HG02798 (cell line): ENCODE results near the gene NR1H4.
"Not testable (repeated sequence)": the region's sequence is repeated elsewhere in the genome, so short reads cannot be mapped to it uniquely, and the experiment has no call there.

Experiments used
- ATAC-seq: cut with Tn5 transposase; IDR thresholded peaks from one replicate; pipeline ENCODE4 v1.9.1; 2021; ENCODE audit warnings: mild to moderate bottlenecking; ENCODE audit not compliant: unreplicated experiment, poor library complexity

Gene NR1H4

GRCh38 chr12:100468126-100468525 lies 5.5 kb upstream of the NR1H4 start:
- ATAC-seq, result no peak

GRCh38 chr12:100472325-100472724 lies 1.3 kb upstream of the NR1H4 start:
- ATAC-seq, result no peak

DNA sequence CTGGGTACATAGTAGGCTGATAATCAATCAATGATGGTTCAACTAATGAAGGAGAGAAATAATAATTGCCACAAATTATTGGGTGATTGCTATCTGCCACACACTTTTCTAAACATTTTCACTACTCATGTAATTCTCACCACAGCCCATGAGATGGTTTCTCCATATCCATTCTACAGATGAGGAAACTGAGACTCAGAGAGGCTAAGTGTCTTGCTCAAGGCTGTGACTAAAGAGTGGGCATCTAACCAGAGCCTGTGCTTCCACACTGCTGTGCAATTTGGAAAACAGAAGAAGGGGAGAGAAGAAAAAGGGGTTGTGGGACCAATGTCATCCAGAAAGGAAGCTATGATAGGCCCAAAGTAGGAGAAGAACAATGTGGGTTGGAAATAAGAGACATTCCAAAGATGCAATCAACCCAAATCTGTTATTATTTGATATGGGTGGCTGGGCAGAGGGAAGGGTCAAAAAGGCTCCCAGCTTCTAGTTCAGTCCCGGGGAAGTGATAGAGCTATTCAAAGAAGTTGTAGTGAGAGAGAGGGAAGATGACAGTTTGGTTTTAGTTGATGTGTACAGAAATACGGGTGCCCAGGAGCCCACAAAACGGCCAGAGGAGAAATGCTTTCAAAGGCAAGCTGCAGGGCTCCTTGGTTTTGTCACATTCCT lies 483 bp upstream of the NR1H4 start:
- ATAC-seq, result no peak

DNA sequence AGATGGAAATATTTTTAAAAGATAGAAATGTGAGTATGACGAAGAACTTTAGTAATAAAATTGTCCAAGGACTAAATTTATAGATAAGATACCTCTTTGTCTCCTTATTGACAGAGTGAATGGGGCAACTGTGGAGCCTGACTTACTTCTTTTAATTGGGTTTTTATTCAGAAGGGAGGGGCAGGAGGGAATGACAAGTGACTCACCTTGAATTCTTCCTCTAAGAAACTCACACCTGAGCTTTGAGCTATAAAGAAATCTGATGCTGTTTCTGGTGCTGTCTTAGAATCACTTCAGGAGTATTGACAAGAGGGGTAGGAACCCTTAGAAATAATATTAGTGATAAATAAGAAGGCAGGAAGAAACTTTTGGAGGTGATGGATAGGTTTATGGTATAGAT lies 951 bp downstream of the NR1H4 start:
- ATAC-seq, result no peak

DNA sequence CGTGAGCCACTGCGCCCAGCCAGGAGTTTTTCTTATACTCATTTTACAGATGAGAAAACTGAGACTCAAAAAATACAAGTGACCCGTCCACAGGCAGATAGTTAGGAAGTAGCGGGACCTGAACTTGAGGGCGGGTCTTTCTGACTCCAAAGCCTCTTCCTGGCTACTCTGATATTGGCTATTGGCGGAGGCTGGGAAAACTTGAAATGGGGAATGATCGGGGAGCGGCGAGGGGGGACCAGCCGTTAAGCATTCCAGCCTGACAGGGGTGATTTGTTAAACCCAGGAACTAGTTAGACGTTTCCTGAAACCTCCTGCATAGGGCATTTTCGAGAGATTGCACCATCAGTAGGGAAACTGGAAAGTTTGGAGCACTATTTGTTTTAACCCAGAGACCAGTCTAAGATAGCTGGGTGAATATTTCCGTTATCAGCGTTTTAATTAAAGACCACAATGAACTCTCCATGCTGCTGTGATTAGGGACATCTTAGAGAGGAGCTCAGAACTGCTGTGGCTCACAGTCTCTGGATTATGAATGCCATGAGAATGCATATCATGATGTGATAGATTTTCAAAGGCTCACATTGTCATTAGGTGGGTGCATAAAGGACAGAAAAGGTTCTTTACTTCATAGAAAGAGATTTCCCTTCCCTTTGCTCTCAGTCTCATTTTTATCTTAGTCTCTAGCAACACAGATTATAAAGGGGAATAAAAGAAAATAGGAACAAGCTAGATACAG lies 2.5 kb downstream of the NR1H4 start:
- no peak for ATAC-seq

GRCh38 chr12:100481021-100481420 lies 7.4 kb downstream of the NR1H4 start:
- ATAC-seq, result no peak

- no peak for ATAC-seq
These were observed 10.7 kb downstream of the NR1H4 start for GRCh38 chr12:100484183-100484886.

- no peak for ATAC-seq
These were observed 11.3 kb downstream of the NR1H4 start for GRCh38 chr12:100484891-100485471.

DNA sequence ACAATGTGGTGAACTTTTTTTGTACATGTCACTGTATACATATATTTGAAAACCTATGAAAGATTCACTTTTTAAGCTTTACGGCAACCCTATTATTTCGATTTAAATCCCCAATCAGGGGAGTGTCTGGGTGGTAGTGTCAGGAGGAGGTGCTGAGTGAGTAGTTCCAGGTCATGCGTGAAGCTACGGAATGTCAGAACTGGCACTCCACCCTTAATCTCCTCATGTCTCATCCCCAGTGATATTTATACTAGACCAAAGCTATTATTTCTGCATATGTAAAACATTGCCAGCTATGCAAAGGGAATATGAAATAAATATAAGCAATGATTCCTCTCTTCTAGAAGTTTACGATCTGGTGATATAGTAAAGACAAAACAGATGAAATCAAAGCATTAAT lies 12.3 kb downstream of the NR1H4 start:
- ATAC-seq, result no peak

DNA sequence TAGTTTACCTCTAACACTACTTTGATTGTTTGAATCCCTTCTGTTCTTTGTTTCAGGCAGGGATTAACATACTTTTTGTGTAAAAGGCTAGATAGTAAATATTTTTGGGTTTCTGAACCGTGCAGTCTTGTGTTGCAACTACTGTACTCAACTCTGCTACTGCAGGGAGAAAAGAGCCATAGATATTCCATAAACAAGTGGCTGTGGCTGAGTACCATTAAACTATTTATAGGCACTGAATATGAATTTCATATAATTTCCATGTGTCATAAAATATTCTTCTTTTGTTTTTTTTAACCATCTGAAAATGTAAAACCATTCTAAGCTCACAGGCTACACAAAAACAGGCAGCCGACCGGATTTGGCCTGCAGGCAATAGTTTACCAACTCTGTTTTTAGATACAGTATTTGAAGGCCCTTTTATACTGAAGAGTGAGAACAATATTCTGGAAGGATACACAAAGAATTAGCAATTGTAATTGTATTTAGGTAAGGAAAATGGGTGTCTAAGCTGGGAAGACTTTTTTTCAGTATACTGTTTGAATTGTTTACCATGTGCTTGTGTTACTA lies 15.7 kb downstream of the NR1H4 start:
- ATAC-seq, result no peak

- ATAC-seq, result no peak
These were observed 16.4 kb downstream of the NR1H4 start for GRCh38 chr12:100490056-100490455.

DNA sequence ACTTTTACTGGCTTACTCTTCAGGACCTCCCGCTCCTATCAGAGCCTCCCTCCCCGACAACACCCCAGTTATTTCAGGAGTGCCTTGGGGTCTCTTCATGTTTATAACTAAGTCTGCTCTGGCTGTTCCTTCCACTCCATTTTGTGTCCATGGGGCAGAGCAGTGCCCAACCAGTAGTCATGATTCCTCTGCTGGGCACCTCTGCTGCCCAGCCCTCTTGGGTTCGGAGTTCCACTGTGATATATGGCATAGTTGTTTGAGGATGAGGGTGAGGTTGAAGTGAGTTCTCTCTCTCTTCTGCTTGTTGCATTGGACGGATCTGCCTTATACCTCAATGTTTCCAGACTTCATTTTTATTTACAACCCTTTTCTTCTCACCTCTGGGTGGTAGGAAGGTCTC lies 17.4 kb downstream of the NR1H4 start:
- ATAC-seq, result no peak

DNA sequence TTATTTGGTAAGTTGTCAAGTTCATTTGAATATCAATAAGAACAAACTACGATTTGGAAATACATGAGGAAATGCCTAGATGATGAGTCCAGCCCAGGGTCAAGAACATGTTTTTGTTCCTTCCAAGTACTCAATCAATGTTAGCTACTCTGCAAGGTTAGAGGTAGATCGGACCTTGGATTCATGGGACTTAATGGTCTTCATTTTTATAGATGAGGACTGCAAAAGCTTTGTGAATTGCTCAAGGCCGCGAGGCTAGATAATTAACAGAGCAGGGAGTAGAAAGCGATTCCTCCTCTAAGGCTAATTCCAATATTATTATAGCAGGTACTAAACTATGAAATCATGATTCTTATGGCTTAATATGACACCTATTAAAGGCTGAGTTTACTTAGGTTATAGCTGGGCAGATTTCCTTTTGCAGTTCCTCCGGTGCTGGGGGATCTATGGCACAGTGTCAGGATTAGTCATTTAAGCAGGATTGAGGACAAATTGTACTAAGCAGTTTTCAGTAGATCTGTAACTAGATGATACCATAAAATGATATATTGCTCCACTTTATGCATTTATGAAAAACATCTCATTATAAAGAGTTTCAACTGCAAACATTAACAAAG lies 19.8 kb downstream of the NR1H4 start:
- ATAC-seq, result no peak

GRCh38 chr12:100494026-100494425 lies 20.4 kb downstream of the NR1H4 start:
- no peak for ATAC-seq

GRCh38 chr12:100494538-100494937 lies 20.9 kb downstream of the NR1H4 start:
- no peak for ATAC-seq

- ATAC-seq, result no peak
These were observed 23.6 kb downstream of the NR1H4 start for GRCh38 chr12:100497105-100497795.

DNA sequence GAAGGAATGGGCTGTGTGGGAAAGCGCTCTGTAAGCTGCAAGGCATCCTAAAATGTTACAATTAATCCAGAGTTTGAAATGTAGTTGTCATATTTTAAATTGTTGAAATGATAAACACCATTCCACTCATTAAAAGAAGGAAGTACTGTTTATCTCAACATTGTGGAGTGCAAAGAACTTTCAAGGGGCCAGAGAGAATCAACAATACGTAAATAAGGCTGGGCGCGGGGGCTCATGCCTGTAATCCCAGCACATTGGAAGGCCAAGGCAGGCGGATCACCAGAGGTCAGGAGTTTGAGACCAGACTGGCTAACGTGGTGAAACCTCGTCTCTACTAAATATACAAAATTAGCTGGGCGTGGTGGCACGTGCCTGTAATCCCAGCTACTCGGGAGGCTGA lies 24.5 kb downstream of the NR1H4 start:
- no peak for ATAC-seq

DNA sequence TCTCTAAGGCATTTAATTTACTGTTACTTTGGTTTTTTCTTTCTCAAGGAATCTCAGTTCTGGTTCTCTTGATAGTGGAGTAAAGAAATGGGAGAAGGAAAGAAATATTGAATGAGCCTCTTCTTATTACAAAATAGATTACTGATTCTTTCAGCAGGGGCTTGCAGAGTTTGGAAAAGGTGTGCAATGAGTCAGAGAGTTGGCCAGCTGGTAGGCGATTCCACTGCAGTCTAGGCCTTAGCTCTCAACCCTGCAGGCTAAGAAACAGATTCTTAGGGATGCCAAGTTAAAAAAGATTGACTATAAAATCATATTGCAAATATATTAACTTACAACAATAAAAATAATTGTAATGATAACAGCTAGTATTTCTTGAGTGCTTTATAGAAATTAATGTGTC lies 25.8 kb downstream of the NR1H4 start:
- ATAC-seq, result no peak

- not testable (repeated sequence) for ATAC-seq
These were observed 29.1 kb downstream of the NR1H4 start for GRCh38 chr12:100502718-100503117.

DNA sequence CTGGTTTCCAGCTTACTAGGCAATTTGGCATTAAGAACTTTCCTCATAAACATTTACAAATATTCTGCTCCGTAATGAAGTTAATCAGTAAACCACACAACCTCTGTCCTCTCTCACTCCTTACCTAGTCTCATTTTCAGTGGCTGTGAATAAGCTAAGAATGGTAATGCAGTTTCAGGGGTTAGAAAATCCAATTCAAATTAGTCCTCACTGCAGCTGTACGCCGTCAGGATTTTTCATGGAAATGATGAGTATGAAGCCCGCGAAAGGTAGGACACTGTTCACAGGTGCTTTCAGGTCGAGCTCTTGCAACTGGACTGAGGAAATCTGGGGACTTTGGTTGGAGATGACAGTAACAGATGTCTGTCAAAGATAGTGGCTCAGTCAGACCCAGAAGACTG lies 29.6 kb downstream of the NR1H4 start:
- no peak for ATAC-seq
